Osteoblast (primary cell): Measurements from ENCODE around the gene AMPD3. TPM values are rescaled to one million over a fixed set of nuclear protein-coding genes. Genes with fewer than 3 reads are reported as not detected.

Experiments
- DNase-seq: peaks from one replicate; pipeline ENCODE4 v3.0.0; 2011; ENCODE audit warnings: low spot score, mixed read lengths; ENCODE audit not compliant: insufficient read length; ENCODE audit errors: missing footprints
- H2AFZ ChIP-seq: 2 replicates; pipeline ENCODE4 v1.6.0; 2011; ENCODE audit warnings: mild to moderate bottlenecking, low read length
- H3K27ac ChIP-seq: 2 replicates; pipeline ENCODE4 v1.5.1; 2011; ENCODE audit warnings: mild to moderate bottlenecking, low read depth, low read length, moderate library complexity
- H3K27me3 ChIP-seq: 2 replicates; pipeline ENCODE4 v1.6.0; 2012; ENCODE audit warnings: mild to moderate bottlenecking, control low read depth, inconsistent platforms, low read length, moderate library complexity; ENCODE audit not compliant: insufficient read depth
- H3K36me3 ChIP-seq: 2 replicates; pipeline ENCODE4 v1.5.1; 2011; ENCODE audit warnings: mild to moderate bottlenecking, low read length, control low read depth, moderate library complexity; ENCODE audit not compliant: insufficient read depth
- H3K4me1 ChIP-seq: 2 replicates; pipeline ENCODE4 v1.5.1; 2011; ENCODE audit warnings: mild to moderate bottlenecking, low read length, control low read depth, moderate library complexity; ENCODE audit not compliant: insufficient read depth
- H3K4me2 ChIP-seq: 2 replicates; pipeline ENCODE4 v1.6.0; 2011; ENCODE audit warnings: mild to moderate bottlenecking, low read length; ENCODE audit not compliant: insufficient read depth
- H3K4me3 ChIP-seq: fragments of 200-600 bp; sonication (generic); 3 replicates; pipeline ENCODE4 v1.5.1; 2012; ENCODE audit warnings: mild to moderate bottlenecking, low read length, inconsistent platforms; ENCODE audit not compliant: insufficient read depth
- H3K79me2 ChIP-seq: 2 replicates; pipeline ENCODE4 v1.6.0; 2012; ENCODE audit warnings: mild to moderate bottlenecking, low read length, control low read depth, inconsistent platforms; ENCODE audit not compliant: insufficient read depth
- H3K9me3 ChIP-seq: 2 replicates; pipeline ENCODE4 v1.5.1; 2011; ENCODE audit warnings: low read depth, low read length, control low read depth
- H4K20me1 ChIP-seq: 2 replicates; pipeline ENCODE4 v1.6.0; 2012; ENCODE audit warnings: mild to moderate bottlenecking, low read length, control low read depth; ENCODE audit not compliant: insufficient read depth
- total RNA-seq: library from RNA; depleted of rRNA; stranded (reverse); fragments of >200 nt; gene quantifications from 2 replicates; pipeline ENCODE4 v1.2.3, GENCODE V29; 2012
- TF ChIP-seq, protein P1 (sequence below): IDR thresholded peaks from 2 replicates; pipeline ENCODE4 v1.5.1; 2011; ENCODE audit warnings: mild to moderate bottlenecking, low read depth, low read length, moderate library complexity; ENCODE audit errors: extremely low read depth

Gene AMPD3
- total RNA-seq, 1 donor, result 3.6 TPM

DNA sequence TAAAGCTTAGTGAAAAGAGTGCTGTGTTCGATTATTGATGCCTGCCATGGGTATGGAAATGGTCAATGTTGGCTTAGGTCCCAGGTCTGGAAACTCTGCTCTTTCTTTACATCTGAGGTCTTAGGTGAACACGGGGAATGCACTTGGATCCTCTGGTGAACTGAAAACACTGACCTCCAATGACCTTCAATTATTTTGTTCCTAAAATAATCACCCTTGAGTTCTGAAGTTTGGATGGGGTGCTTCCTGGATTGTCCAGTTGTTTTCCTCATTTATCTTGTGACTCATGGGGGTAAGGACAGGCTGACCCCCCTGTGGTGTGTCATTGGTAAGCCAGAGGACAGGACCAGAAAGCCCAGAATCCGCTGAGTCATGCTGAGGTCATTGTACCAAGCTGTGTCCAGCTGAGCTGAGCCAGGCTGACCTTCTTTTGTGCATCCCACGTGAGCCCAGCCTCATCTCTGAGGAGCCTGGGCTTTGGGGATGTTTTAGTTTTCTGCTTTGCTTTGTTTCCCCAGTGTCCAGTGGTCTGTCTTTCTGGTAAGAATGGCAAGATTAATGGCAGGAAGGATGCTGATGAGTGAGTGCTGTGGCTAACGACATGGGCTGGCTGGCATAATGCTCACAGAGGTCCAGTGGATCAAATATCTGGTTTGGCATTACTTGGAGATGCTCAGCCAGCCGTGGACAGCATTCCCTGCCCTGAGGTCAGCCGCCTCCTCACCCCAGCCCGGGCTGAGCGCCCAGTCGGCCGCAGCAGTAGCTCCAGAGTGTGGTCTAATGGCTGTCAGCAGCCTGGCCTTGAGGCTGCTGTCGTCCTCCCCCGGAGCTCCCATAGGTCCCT lies 35.6 kb downstream of the AMPD3 start:
- H3K27me3 ChIP-seq, result no peaks in the 10 kb centered on the region
- H3K4me2 ChIP-seq, result peak overlapping the region; percentile 67
- H3K4me3 ChIP-seq, result peak overlapping the region; percentile 21
- TF ChIP-seq, protein P1, sequence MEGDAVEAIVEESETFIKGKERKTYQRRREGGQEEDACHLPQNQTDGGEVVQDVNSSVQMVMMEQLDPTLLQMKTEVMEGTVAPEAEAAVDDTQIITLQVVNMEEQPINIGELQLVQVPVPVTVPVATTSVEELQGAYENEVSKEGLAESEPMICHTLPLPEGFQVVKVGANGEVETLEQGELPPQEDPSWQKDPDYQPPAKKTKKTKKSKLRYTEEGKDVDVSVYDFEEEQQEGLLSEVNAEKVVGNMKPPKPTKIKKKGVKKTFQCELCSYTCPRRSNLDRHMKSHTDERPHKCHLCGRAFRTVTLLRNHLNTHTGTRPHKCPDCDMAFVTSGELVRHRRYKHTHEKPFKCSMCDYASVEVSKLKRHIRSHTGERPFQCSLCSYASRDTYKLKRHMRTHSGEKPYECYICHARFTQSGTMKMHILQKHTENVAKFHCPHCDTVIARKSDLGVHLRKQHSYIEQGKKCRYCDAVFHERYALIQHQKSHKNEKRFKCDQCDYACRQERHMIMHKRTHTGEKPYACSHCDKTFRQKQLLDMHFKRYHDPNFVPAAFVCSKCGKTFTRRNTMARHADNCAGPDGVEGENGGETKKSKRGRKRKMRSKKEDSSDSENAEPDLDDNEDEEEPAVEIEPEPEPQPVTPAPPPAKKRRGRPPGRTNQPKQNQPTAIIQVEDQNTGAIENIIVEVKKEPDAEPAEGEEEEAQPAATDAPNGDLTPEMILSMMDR, result no peak
- peaks cover 6% of the 10 kb centered on the region for H4K20me1 ChIP-seq
- H2AFZ ChIP-seq, result peak overlapping the region; percentile 38
- H3K9me3 ChIP-seq, result no peaks in the 10 kb centered on the region
- H3K36me3 ChIP-seq, result peaks cover 9% of the 10 kb centered on the region
- peak; percentile 99 for DNase-seq
- H3K79me2 ChIP-seq, result no peaks in the 10 kb centered on the region
- peak overlapping the region; percentile 81 for H3K27ac ChIP-seq
- peaks cover 21% of the 10 kb centered on the region for H3K4me1 ChIP-seq

DNA sequence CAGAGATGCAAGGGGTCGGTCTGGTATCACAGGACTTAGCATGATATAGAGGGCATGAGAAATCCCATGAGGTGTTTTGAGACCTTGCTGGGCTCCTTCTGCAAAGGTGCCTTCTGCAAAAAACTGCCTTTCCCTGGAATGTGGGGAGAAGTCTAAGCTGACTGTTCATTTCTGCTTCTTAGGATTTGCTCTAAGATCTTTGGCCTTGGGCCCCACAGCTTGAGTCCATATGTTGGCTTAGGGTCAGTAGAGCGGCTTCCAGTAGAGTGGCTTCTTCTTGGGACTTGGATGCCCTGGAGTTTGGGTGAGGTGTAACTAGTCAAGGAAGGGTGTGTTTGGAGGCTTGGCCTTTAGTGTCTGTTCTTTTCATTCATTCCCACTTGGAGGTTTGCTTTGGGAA lies 37.0 kb downstream of the AMPD3 start:
- Histone ChIP-seq H3K9me3 (no peaks in the 10 kb centered on the region), H3K4me3 (no peak overlapping the region), H3K27ac (no peak overlapping the region), H3K4me1 (peaks cover 21% of the 10 kb centered on the region), H3K27me3 (no peaks in the 10 kb centered on the region), H3K36me3 (peaks cover 16% of the 10 kb centered on the region), H4K20me1 (peaks cover 3% of the 10 kb centered on the region), H3K79me2 (no peaks in the 10 kb centered on the region), H2AFZ (no peak overlapping the region), H3K4me2 (no peak overlapping the region)
- TF ChIP-seq, protein P1, result no peak
- peak; percentile 71 for DNase-seq

DNA sequence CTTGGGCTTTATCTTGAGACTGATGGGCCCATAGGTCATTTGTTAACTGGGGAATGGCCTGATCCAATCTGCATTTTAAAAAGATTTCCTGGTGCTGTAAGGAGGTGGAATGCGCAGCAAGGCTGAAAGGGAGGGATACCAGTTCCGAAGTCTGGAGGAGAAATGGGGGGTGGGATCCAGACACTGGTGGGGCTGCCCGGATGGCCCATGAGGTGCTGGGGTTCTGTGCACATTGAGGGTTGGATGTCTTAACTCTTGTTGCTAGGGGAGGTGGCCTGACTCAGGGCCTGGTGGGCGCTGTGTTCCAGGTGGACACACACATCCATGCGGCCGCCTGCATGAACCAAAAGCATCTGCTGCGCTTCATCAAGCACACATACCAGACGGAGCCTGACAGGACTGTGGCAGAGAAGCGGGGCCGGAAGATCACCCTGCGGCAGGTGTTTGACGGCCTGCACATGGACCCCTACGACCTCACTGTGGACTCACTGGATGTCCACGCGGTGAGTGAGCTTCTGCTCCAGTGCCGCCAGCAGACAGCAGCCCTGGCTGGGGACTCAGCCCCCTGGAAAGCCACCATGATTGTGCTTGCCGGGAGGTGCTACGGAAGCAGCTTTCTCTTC lies 38.1 kb downstream of the AMPD3 start:
- Histone ChIP-seq H4K20me1 (peaks cover 3% of the 10 kb centered on the region), H3K4me1 (peaks cover 21% of the 10 kb centered on the region), H3K79me2 (no peaks in the 10 kb centered on the region), H3K27ac (no peak overlapping the region), H3K27me3 (no peaks in the 10 kb centered on the region), H3K4me2 (no peak overlapping the region), H3K4me3 (no peak overlapping the region), H3K9me3 (no peaks in the 10 kb centered on the region), H3K36me3 (peaks cover 16% of the 10 kb centered on the region), H2AFZ (no peak overlapping the region)
- TF ChIP-seq, protein P1, result no peak
- DNase-seq, result no peak

DNA sequence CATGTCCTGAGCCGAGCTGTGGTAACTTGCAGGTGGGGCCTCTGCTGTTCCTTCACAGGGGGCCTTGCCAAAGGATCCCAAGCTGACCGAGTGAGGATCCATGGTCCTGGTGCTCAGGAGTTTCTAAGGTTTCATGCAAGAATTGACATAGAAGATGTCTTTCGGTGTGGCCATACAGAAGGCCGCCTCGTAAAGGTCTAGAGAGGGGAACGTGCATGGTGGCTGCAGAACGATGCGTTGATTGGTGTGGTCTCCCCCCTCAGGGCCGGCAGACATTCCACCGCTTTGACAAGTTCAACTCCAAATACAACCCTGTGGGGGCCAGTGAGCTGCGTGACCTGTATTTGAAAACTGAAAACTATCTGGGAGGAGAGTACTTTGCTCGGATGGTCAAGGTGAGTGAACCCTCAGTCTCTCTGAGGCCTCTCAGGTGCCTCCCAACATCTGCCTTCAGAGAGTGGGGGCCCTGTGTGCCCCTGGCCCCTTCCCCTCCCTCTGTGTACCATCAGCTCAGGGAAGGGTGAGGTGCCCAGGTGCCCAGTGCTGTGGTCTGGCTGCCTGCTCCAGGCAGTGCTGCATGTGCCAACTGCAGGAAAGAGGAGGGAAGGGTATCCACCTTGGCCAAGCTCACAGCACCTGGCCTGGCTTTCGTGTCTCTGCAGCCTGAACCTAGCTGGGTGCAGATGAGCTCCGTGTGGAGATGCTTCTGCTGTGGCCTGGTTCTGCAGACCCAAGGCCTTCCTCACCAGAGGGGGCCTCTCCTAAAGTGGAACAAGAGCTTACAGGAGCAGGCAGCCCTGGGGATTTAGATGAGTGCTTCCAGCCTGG lies 39.8 kb downstream of the AMPD3 start:
- H3K79me2 ChIP-seq, result no peaks in the 10 kb centered on the region
- H4K20me1 ChIP-seq, result peaks cover 3% of the 10 kb centered on the region
- H3K4me2 ChIP-seq, result no peak overlapping the region
- no peak overlapping the region for H3K27ac ChIP-seq
- H3K9me3 ChIP-seq, result no peaks in the 10 kb centered on the region
- H3K4me1 ChIP-seq, result peaks cover 21% of the 10 kb centered on the region
- no peak overlapping the region for H2AFZ ChIP-seq
- H3K4me3 ChIP-seq, result no peak overlapping the region
- no peaks in the 10 kb centered on the region for H3K27me3 ChIP-seq
- peaks cover 20% of the 10 kb centered on the region for H3K36me3 ChIP-seq
- TF ChIP-seq, protein P1, result no peak
- DNase-seq, result no peak
